AG04449 (cell line): ENCODE data around the gene NDUFV3.
A peak's percentile ranks its signal among the peaks of the same experiment; 100 is the strongest.
"Not testable (repeated sequence)": the region's sequence is repeated elsewhere in the genome, so short reads cannot be mapped to it uniquely, and the experiment has no call there.

ENCODE experiments used
- CTCF ChIA-PET: fragments of 350-600 bp; formaldehyde crosslinking; extraction: SDS; loops from one replicate; lab custom pipeline; 2021; ENCODE audit warnings: antibody characterized with exemption; lab: Yijun Ruan, JAX
- POLR2A ChIA-PET: fragments of 400-600, 350-600 bp; formaldehyde crosslinking; extraction: SDS; loops from one replicate; lab custom pipeline; 2020; ENCODE audit warnings: antibody characterized with exemption, inconsistent platforms; lab: Yijun Ruan, JAX
- DNase-seq: peaks from one replicate; pipeline ENCODE4 v3.0.0-alpha.2; 2010; ENCODE audit warnings: low read depth, low spot score
- H3K4me3 ChIP-seq: 2 replicates; pipeline ENCODE4 v1.5.1; 2011; ENCODE audit warnings: low read depth, mild to moderate bottlenecking, control low read depth, low read length
- TF ChIP-seq, protein P1 (sequence below): IDR thresholded peaks from one replicate; pipeline ENCODE4 v1.5.1; 2011; ENCODE audit warnings: mild to moderate bottlenecking, moderate library complexity, low read length, control low read depth, inconsistent platforms; ENCODE audit not compliant: insufficient read depth; ENCODE audit errors: missing control alignments

The NDUFV3 gene

DNA sequence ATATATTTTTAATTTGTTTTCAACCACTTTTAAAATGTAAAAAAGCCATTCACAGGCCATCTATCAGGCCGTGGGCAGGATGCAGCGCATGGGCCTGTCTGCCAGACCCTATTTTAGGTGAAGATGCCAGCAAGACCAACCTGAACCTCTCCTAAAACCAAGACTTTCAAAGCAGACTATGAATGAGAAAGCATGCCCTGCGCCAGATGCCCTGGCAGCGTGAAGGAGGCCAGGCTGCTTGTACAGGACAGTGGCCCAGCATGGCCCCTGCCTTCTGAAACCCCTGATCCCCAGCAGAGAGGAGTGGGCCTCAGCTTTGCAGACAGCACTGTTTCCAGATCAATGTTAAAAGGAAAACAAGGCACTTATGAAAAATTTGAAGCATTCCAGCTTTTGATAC lies 45.4 kb upstream of the NDUFV3 start:
- CTCF ChIA-PET: no interaction called here
- no peak for DNase-seq
- TF ChIP-seq, protein P1, sequence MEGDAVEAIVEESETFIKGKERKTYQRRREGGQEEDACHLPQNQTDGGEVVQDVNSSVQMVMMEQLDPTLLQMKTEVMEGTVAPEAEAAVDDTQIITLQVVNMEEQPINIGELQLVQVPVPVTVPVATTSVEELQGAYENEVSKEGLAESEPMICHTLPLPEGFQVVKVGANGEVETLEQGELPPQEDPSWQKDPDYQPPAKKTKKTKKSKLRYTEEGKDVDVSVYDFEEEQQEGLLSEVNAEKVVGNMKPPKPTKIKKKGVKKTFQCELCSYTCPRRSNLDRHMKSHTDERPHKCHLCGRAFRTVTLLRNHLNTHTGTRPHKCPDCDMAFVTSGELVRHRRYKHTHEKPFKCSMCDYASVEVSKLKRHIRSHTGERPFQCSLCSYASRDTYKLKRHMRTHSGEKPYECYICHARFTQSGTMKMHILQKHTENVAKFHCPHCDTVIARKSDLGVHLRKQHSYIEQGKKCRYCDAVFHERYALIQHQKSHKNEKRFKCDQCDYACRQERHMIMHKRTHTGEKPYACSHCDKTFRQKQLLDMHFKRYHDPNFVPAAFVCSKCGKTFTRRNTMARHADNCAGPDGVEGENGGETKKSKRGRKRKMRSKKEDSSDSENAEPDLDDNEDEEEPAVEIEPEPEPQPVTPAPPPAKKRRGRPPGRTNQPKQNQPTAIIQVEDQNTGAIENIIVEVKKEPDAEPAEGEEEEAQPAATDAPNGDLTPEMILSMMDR: no peak

DNA sequence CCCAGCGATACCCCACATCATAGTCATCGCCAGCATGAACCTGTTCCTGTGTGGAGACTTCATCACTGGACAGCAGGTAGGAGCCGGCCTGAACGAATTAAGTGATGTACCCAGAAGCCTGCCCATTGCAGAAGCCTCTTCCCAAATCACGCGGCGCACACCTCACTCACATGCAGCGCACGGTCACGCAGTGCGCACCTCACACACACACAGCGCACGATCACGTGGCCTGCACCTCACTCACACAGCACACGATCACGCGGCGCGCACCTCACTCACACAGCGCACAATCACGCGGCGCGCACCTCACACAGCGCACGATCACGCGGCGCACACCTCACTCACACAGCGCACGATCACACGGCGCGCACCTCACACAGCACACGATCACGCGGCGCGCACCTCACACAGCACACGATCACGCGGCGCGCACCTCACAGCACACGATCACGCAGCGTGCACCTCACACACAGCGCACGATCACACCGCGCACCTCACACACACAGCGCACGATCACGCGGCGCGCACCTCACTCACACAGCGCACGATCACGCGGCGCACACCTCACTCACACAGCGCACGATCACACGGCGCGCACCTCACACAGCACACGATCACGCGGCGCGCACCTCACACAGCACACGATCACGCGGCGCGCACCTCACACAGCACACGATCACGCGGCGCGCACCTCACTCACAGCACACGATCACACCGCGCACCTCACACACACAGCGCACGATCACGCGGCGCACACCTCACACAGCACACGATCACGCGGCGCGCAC lies 44.8 kb upstream of the NDUFV3 start:
- DNase-seq, CTCF ChIA-PET, POLR2A ChIA-PET, H3K4me3 ChIP-seq: not testable (repeated sequence)

More for the DNA sequence above, 45.4 kb upstream of the NDUFV3 start:
- POLR2A ChIA-PET: no interaction called here
- no peak overlapping the region for H3K4me3 ChIP-seq

DNA sequence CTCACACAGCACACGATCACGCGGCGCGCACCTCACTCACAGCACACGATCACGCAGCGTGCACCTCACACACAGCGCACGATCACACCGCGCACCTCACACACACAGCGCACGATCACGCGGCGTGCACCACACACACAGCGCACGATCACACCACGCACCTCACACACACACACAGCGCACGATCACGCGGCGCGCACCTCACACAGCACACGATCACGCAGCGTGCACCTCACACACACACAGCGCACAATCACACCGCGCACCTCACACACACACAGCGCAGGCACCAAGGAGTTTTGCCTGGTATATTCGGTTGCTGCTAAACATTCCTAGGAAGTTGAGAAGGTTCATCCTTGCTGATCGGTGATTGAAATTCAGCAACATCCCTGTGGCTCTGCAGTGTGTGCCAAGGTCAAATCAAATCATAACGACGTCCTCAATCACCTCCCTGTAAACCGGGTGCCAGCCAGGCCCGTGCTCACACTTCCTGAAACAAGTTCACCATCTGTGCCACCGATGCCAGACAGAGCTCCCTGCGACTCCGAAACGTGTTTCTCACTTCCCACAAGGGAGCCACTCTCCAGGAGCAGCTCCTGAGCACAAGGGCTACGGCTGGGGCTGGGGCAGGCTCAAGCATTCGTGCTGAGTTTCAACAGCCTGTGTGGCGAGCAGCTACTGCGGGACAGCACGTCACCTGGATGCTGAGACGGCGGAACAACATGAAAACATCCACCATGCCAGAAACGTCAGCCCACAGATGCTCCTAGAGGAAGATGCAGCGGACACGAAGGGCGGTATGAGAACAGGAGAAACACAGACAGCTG lies 44.0 kb upstream of the NDUFV3 start:
- no peak overlapping the region for H3K4me3 ChIP-seq
- CTCF ChIA-PET: interaction anchor here (1.0 kb wide), 1 partner anchor 7 kb away, joined by 4 read pairs; no protein-coding TSS in a partner anchor
- TF ChIP-seq, protein P1: no peak
- DNase-seq: no peak
- POLR2A ChIA-PET: no interaction called here

DNA sequence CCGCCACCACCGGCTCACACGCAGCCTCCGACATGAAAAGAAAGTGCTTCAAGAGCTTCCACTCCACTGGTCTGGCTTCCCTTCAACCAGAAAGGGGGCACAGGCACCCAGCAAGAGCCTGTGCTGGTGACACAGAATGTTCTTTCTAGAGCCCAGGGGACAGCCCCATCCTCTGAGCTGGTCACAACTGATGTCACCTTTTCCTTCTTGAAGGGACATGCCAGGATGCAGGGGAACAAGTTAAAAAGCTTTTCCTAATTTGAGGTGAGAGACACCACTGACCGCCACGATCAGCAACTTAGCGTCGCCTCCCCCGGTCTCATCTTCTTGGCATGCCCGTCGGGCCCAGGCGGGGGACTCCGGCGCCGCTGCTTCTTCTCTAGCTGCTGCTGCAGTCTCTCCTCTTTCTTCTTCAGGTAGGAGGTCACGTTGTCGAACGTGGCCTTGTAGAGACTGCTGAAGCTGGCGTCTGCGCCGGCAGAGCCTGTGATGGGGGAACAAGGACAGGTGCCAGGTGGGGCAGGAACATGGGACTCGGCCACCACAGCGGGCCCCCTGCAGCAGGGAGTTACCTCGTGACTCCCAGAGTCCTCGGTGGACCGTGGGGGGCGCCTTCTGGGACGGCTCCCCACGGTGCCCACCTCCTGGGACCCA lies 43.2 kb upstream of the NDUFV3 start:
- DNase-seq: no peak
- ChIA-PET POLR2A (no interaction called here), CTCF (interaction anchor here (1.0 kb wide), 1 partner anchor 8 kb away, joined by 4 read pairs; no protein-coding TSS in a partner anchor)
- TF ChIP-seq, protein P1: no peak
- no peak overlapping the region for H3K4me3 ChIP-seq

DNA sequence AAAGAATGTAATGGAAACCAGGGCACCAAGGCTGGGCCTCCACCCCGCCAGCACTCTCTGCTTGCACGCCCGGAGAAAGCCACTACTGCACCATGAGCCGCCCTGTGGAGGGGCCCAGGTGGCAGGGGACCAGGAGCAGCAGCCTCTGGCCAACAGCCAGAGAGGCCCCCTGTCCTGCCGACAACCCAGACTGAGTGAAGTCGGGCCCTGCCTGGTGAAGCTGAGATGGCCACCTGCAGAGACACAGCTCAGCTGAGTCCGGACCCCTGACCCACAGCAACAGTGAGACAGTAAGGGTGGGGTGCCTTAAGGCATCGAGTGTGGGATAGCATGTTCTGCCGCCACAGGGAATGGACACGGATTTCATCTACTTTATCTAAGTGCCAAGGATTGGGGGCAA lies 42.6 kb upstream of the NDUFV3 start:
- no peak for DNase-seq
- TF ChIP-seq, protein P1: no peak
- no peak overlapping the region for H3K4me3 ChIP-seq
- CTCF ChIA-PET: no interaction called here
- POLR2A ChIA-PET: no interaction called here

DNA sequence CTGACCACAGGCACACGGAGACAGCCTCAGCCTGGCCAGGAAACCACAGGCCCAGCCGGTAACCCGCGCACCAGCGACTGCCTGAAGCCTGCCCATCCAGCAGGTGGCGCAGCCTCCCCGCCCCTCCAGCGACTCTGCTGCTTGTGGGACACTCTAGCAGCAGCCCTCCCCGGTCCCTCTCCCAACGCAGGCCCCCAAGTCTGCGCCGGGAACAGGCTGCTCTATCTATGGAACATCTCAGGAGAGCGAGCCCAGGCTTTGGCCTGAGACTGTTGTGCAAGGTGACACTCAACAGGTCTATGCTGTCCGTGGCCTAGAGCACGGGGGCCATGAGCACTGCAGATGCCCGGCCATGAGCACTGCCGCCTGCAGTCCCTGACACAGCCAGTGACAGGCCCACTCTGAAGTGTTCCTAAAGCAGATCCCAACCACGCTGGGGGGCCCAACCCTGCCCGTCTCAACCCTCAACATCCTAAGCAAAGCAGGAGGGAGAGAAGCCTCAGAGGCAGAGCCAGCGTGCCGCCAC lies 42.2 kb upstream of the NDUFV3 start:
- ChIA-PET POLR2A (no interaction called here), CTCF (no interaction called here)
- H3K4me3 ChIP-seq: no peak overlapping the region
- DNase-seq: no peak
- TF ChIP-seq, protein P1: peak; percentile 55
